ENCODE data around the gene ZNF385B. TPM values are rescaled to one million over a fixed set of nuclear protein-coding genes. Genes with fewer than 3 reads are reported as not detected.
A peak's percentile ranks its signal among the peaks of the same experiment; 100 is the strongest.
"Not testable (repeated sequence)": the region's sequence is repeated elsewhere in the genome, so short reads cannot be mapped to it uniquely, and the experiment has no call there.

ZNF385B gene
- total RNA-seq, 1 experiment from 2014 or later: not detected

GRCh38 chr2:179802051-179802882, 59.1 kb downstream of the ZNF385B start:
- DNase-seq (ENCODE audit: low spot score): no peak

- DNase-seq (ENCODE audit: low spot score): no peak
Observed at GRCh38 chr2:179800776-179801175, 60.6 kb downstream of the ZNF385B start.

- no peak for DNase-seq (ENCODE audit: low spot score)
Observed at GRCh38 chr2:179796213-179797007, 65.0 kb downstream of the ZNF385B start.

- no peak for DNase-seq (ENCODE audit: low spot score)
Observed at GRCh38 chr2:179793902-179794301, 67.5 kb downstream of the ZNF385B start.

GRCh38 chr2:179793238-179793637, 68.2 kb downstream of the ZNF385B start:
- no peak for DNase-seq (ENCODE audit: low spot score)

GRCh38 chr2:179790235-179791217, 70.9 kb downstream of the ZNF385B start:
- no peak for DNase-seq (ENCODE audit: low spot score)

- no peak for DNase-seq (ENCODE audit: low spot score)
Observed at GRCh38 chr2:179788104-179788503, 73.3 kb downstream of the ZNF385B start.

- DNase-seq (ENCODE audit: low spot score): no peak
Observed at GRCh38 chr2:179787601-179788000, 73.8 kb downstream of the ZNF385B start.

- DNase-seq (ENCODE audit: low spot score): no peak
Observed at GRCh38 chr2:179785902-179786301, 75.5 kb downstream of the ZNF385B start.

GRCh38 chr2:179782346-179782745, 79.1 kb downstream of the ZNF385B start:
- DNase-seq (ENCODE audit: low spot score): not testable (repeated sequence)

GRCh38 chr2:179773986-179774385, 87.4 kb downstream of the ZNF385B start:
- no peak for DNase-seq (ENCODE audit: low spot score)

- DNase-seq (ENCODE audit: low spot score): no peak
Observed at GRCh38 chr2:179772346-179772745, 89.1 kb downstream of the ZNF385B start.

- DNase-seq (ENCODE audit: low spot score): no peak
Observed at GRCh38 chr2:179771791-179772190, 89.6 kb downstream of the ZNF385B start.

- DNase-seq (ENCODE audit: low spot score): no peak
Observed at GRCh38 chr2:179770029-179770428, 91.4 kb downstream of the ZNF385B start.

GRCh38 chr2:179769323-179769722, 92.1 kb downstream of the ZNF385B start:
- DNase-seq (ENCODE audit: low spot score): no peak

GRCh38 chr2:179768765-179769164, 92.6 kb downstream of the ZNF385B start:
- no peak for DNase-seq (ENCODE audit: low spot score)

- DNase-seq (ENCODE audit: low spot score): no peak
Observed at GRCh38 chr2:179765666-179766065, 95.7 kb downstream of the ZNF385B start.

- DNase-seq (ENCODE audit: low spot score): no peak
Observed at GRCh38 chr2:179764710-179765109, 96.7 kb downstream of the ZNF385B start.

GRCh38 chr2:179758636-179759035, 102.8 kb downstream of the ZNF385B start:
- DNase-seq (ENCODE audit: low spot score): no peak

- peak; percentile 47 for DNase-seq (ENCODE audit: low spot score)
Observed at GRCh38 chr2:179751163-179751809, 110.1 kb downstream of the ZNF385B start.

- no peak for DNase-seq (ENCODE audit: low spot score)
Observed at GRCh38 chr2:179749210-179749609, 112.2 kb downstream of the ZNF385B start.
